ENCODE results near the gene PDE8A. TPM values are rescaled to one million over a fixed set of nuclear protein-coding genes. Genes with fewer than 3 reads are reported as not detected.

The PDE8A gene
- total and polyA plus RNA-seq, 2 experiments from 2014 or later, result 15.3 to 26.0 TPM

GRCh38 chr15:84947947-84948830 is 33.5 kb upstream of the PDE8A start:
- no peaks in the 10 kb centered on the region for H3K4me1 ChIP-seq (ENCODE audit: insufficient read depth)
- H3K9me3 ChIP-seq (ENCODE audit: low read depth), result no peaks in the 10 kb centered on the region
- no peak overlapping the region for H3K4me3 ChIP-seq
- no peak overlapping the region for H3K4me2 ChIP-seq
- WGBS (ENCODE audit: low lambda C conversion rate, missing lambda C conversion rate), result 87% methylated on average over 4 of the region's 4 CpGs
- no peaks in the 10 kb centered on the region for H3K79me2 ChIP-seq
- H3K27ac ChIP-seq, result no peak overlapping the region
- no peak for DNase-seq (ENCODE audit: low spot score)
- H3K9me2 ChIP-seq (replicated peaks; ENCODE audit: insufficient read depth), result no peaks in the 10 kb centered on the region
- no peak for TF ChIP-seq EZH2phosphoT487 (IDR thresholded peaks at IDR 0.05; ENCODE audit: low read depth, severe bottlenecking, unreplicated experiment)
- no peak for TF ChIP-seq CTCF (IDR thresholded peaks at IDR 0.05; ENCODE audit: poor library complexity)
- TF ChIP-seq EZH2 (IDR thresholded peaks at IDR 0.05; ENCODE audit: borderline replicate concordance), result no peak
- no peak overlapping the region for H2AFZ ChIP-seq
- H3K27me3 ChIP-seq, result no peaks in the 10 kb centered on the region
- H4K20me1 ChIP-seq (ENCODE audit: insufficient read depth, poor library complexity, severe bottlenecking), result no peaks in the 10 kb centered on the region
- H3K36me3 ChIP-seq (replicated peaks; ENCODE audit: insufficient read depth, low read depth), result no peaks in the 10 kb centered on the region

- no peak overlapping the region for H3K27ac ChIP-seq
- H3K27me3 ChIP-seq, result no peaks in the 10 kb centered on the region
- H3K9me3 ChIP-seq (ENCODE audit: low read depth), result no peaks in the 10 kb centered on the region
- no peak overlapping the region for H3K4me2 ChIP-seq
- 90% methylated on average over 2 of the region's 2 CpGs for whole genome bisulfite sequencing (ENCODE audit: low lambda C conversion rate, missing lambda C conversion rate)
- no peak overlapping the region for H3K4me3 ChIP-seq
- no peak overlapping the region for H2AFZ ChIP-seq
- no peaks in the 10 kb centered on the region for H3K79me2 ChIP-seq
- DNase-seq (ENCODE audit: low spot score), result no peak
- H3K9me2 ChIP-seq (replicated peaks; ENCODE audit: insufficient read depth), result no peaks in the 10 kb centered on the region
- TF ChIP-seq CTCF (IDR thresholded peaks at IDR 0.05; ENCODE audit: poor library complexity), result no peak
- TF ChIP-seq EZH2 (IDR thresholded peaks at IDR 0.05; ENCODE audit: borderline replicate concordance), result no peak
- TF ChIP-seq EZH2phosphoT487 (IDR thresholded peaks at IDR 0.05; ENCODE audit: low read depth, severe bottlenecking, unreplicated experiment), result no peak
- H3K36me3 ChIP-seq (replicated peaks; ENCODE audit: insufficient read depth, low read depth), result no peaks in the 10 kb centered on the region
- no peaks in the 10 kb centered on the region for H4K20me1 ChIP-seq (ENCODE audit: insufficient read depth, poor library complexity, severe bottlenecking)
- H3K4me1 ChIP-seq (ENCODE audit: insufficient read depth), result no peaks in the 10 kb centered on the region
Measured at GRCh38 chr15:84949043-84949442, 32.6 kb upstream of the PDE8A start.

GRCh38 chr15:84949845-84950569 is 31.6 kb upstream of the PDE8A start:
- Histone ChIP-seq H2AFZ (no peak overlapping the region), H4K20me1 (ENCODE audit: insufficient read depth, poor library complexity, severe bottlenecking) (no peaks in the 10 kb centered on the region), H3K4me3 (no peak overlapping the region), H3K9me2 (replicated peaks; ENCODE audit: insufficient read depth) (no peaks in the 10 kb centered on the region), H3K4me2 (no peak overlapping the region), H3K27me3 (no peaks in the 10 kb centered on the region), H3K9me3 (ENCODE audit: low read depth) (no peaks in the 10 kb centered on the region), H3K27ac (no peak overlapping the region), H3K4me1 (ENCODE audit: insufficient read depth) (no peaks in the 10 kb centered on the region), H3K36me3 (replicated peaks; ENCODE audit: insufficient read depth, low read depth) (no peaks in the 10 kb centered on the region), H3K79me2 (no peaks in the 10 kb centered on the region)
- 91% methylated on average over 7 of the region's 7 CpGs for WGBS (ENCODE audit: low lambda C conversion rate, missing lambda C conversion rate)
- DNase-seq (ENCODE audit: low spot score), result no peak
- TF ChIP-seq CTCF (IDR thresholded peaks at IDR 0.05; ENCODE audit: poor library complexity) (no peak), EZH2 (IDR thresholded peaks at IDR 0.05; ENCODE audit: borderline replicate concordance) (no peak), EZH2phosphoT487 (IDR thresholded peaks at IDR 0.05; ENCODE audit: low read depth, severe bottlenecking, unreplicated experiment) (no peak)
